Measurements from ENCODE around the gene REL.

DNA sequence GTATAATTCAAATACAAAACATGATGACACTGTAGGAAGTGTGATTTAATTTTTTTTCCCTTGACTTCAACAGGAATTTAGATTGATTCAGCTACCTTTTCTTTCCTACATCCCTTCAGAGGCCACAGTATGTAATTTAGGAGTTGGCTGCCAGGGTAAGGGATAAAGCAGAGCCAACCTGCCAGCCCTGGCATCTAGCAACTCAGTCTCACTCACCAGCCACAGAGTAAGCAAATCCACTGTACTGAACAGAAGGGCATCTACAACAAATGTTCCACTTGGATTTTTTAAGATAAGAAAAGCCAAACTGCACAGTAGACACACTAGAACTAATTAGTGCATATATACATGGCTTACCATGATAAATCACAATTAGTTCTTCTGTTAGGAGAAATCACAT lies 81.8 kb downstream of the REL start:
- TF ChIP-seq, protein P1, sequence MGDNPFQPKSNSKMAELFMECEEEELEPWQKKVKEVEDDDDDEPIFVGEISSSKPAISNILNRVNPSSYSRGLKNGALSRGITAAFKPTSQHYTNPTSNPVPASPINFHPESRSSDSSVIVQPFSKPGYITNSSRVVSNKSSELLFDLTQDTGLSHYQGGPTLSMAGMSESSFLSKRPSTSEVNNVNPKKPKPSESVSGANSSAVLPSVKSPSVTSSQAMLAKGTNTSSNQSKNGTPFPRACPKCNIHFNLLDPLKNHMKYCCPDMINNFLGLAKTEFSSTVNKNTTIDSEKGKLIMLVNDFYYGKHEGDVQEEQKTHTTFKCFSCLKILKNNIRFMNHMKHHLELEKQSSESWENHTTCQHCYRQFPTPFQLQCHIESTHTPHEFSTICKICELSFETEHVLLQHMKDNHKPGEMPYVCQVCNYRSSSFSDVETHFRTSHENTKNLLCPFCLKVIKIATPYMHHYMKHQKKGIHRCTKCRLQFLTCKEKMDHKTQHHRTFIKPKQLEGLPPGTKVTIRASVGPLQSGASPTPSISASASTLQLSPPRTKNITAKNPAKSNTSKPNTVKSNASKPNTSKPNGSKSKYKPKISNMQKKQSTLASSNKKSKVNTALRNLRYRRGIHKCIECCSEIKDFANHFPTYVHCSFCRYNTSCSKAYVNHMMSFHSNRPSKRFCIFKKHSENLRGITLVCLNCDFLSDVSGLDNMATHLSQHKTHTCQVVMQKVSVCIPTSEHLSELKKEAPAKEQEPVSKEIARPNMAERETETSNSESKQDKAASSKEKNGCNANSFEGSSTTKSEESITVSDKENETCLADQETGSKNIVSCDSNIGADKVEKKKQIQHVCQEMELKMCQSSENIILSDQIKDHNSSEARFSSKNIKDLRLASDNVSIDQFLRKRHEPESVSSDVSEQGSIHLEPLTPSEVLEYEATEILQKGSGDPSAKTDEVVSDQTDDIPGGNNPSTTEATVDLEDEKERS (tag by site-specific recombination; IDR thresholded peaks at IDR 0.05), result no peak
- TF ChIP-seq ZNF274 (IDR thresholded peaks at IDR 0.05; ENCODE audit: low read length), result no peak
- TF ChIP-seq ZNF274 (tag by site-specific recombination; IDR thresholded peaks at IDR 0.05; ENCODE audit: borderline replicate concordance), result no peak
- TF ChIP-seq ZNF785 (tag by site-specific recombination; IDR thresholded peaks at IDR 0.05), result no peak
- no peak for TF ChIP-seq CTCF (tag by site-specific recombination; IDR thresholded peaks at IDR 0.05)
- TF ChIP-seq GLI4 (tag by site-specific recombination; IDR thresholded peaks at IDR 0.05), result no peak
- TF ChIP-seq ZNF24 (tag by site-specific recombination; IDR thresholded peaks at IDR 0.05), result no peak
- TF ChIP-seq ZBTB49 (tag by site-specific recombination; IDR thresholded peaks at IDR 0.05; ENCODE audit: low read depth), result no peak
- no peak for TF ChIP-seq BCL11A (tag by site-specific recombination; IDR thresholded peaks at IDR 0.05; ENCODE audit: low read depth)
- TF ChIP-seq, protein P2, sequence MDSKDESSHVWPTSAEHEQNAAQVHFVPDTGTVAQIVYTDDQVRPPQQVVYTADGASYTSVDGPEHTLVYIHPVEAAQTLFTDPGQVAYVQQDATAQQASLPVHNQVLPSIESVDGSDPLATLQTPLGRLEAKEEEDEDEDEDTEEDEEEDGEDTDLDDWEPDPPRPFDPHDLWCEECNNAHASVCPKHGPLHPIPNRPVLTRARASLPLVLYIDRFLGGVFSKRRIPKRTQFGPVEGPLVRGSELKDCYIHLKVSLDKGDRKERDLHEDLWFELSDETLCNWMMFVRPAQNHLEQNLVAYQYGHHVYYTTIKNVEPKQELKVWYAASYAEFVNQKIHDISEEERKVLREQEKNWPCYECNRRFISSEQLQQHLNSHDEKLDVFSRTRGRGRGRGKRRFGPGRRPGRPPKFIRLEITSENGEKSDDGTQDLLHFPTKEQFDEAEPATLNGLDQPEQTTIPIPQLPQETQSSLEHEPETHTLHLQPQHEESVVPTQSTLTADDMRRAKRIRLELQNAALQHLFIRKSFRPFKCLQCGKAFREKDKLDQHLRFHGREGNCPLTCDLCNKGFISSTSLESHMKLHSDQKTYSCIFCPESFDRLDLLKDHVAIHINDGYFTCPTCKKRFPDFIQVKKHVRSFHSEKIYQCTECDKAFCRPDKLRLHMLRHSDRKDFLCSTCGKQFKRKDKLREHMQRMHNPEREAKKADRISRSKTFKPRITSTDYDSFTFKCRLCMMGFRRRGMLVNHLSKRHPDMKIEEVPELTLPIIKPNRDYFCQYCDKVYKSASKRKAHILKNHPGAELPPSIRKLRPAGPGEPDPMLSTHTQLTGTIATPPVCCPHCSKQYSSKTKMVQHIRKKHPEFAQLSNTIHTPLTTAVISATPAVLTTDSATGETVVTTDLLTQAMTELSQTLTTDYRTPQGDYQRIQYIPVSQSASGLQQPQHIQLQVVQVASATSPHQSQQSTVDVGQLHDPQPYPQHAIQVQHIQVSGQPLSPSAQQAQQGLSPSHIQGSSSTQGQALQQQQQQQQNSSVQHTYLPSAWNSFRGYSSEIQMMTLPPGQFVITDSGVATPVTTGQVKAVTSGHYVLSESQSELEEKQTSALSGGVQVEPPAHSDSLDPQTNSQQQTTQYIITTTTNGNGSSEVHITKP (tag by site-specific recombination; IDR thresholded peaks at IDR 0.05), result no peak
- TF ChIP-seq SP2 (tag by site-specific recombination; IDR thresholded peaks at IDR 0.05), result no peak
- TF ChIP-seq ZNF76 (tag by site-specific recombination; IDR thresholded peaks at IDR 0.05; ENCODE audit: borderline replicate concordance, low read depth), result no peak
- TF ChIP-seq ZNF416 (tag by site-specific recombination; IDR thresholded peaks at IDR 0.05), result no peak
- TF ChIP-seq ZFP41 (tag by site-specific recombination; IDR thresholded peaks at IDR 0.05; ENCODE audit: borderline replicate concordance), result no peak

Measured in HEK293 (cell line).